Keratinocyte (primary cell): Measurements from ENCODE around the gene RNF31. TPM values are rescaled to one million over a fixed set of nuclear protein-coding genes. Genes with fewer than 3 reads are reported as not detected.
A peak's percentile ranks its signal among the peaks of the same experiment; 100 is the strongest.

Source experiments
- DNase-seq: peaks from one replicate; pipeline ENCODE4 v3.0.0-alpha.2; 2011; ENCODE audit warnings: low read depth, missing footprints, low spot score
- FAIRE-seq: peaks from 2 replicates; lab custom pipeline; 2011; peaks lifted over from hg19 to GRCh38; lab: Jason Lieb, UNC
- H2AFZ ChIP-seq: 2 replicates; pipeline ENCODE4 v1.6.0; 2012; ENCODE audit warnings: low read length, control low read depth, inconsistent platforms; ENCODE audit not compliant: control insufficient read depth
- H3K27ac ChIP-seq: 2 replicates; pipeline ENCODE4 v1.5.1; 2011; ENCODE audit warnings: low read length; ENCODE audit not compliant: control insufficient read depth, insufficient read depth
- H3K27me3 ChIP-seq: 3 replicates; pipeline ENCODE4 v1.6.0; 2011; ENCODE audit warnings: low read length; ENCODE audit not compliant: control insufficient read depth, insufficient read depth; ENCODE audit errors: extremely low read depth
- H3K36me3 ChIP-seq, 2 experiments: 2 replicates in 1 of 2; 3 replicates in 1 of 2; pipeline ENCODE4 v1.5.1; 2011; ENCODE audit warnings: low read length in 2 of 2, mild to moderate bottlenecking in 1 of 2; ENCODE audit not compliant: control insufficient read depth in 2 of 2, insufficient read depth in 2 of 2; ENCODE audit errors: extremely low read depth in 1 of 2
- H3K4me1 ChIP-seq: 3 replicates; pipeline ENCODE4 v1.5.1; 2011; ENCODE audit warnings: low read length; ENCODE audit not compliant: control insufficient read depth, insufficient read depth; ENCODE audit errors: extremely low read depth
- H3K4me2 ChIP-seq: 3 replicates; pipeline ENCODE4 v1.6.0; 2011; ENCODE audit warnings: low read depth, low read length; ENCODE audit not compliant: control insufficient read depth, insufficient read depth; ENCODE audit errors: extremely low read depth
- H3K4me3 ChIP-seq, 3 experiments: fragments of 200-600 bp in 1 of 3; sonication (generic) in 1 of 3; 2 replicates in 2 of 3; 3 replicates in 1 of 3; pipeline ENCODE4 v1.5.1; 2011 to 2016; ENCODE audit warnings: low read length in 3 of 3, mild to moderate bottlenecking in 3 of 3, control low read depth in 2 of 3, inconsistent platforms in 1 of 3, low read depth in 1 of 3, mixed read lengths in 1 of 3, mixed run types in 1 of 3, moderate library complexity in 1 of 3; ENCODE audit not compliant: control insufficient read depth in 2 of 3, insufficient read depth in 2 of 3; ENCODE audit errors: extremely low read depth in 1 of 3
- H3K79me2 ChIP-seq: 2 replicates; pipeline ENCODE4 v1.6.0; 2012; ENCODE audit warnings: low read length; ENCODE audit not compliant: control insufficient read depth, insufficient read depth
- H3K9ac ChIP-seq: 3 replicates; pipeline ENCODE4 v1.6.0; 2011; ENCODE audit warnings: low read length; ENCODE audit not compliant: control insufficient read depth, insufficient read depth; ENCODE audit errors: extremely low read depth
- H3K9me1 ChIP-seq: 3 replicates; pipeline ENCODE4 v1.6.0; 2011; ENCODE audit warnings: low read length; ENCODE audit not compliant: control insufficient read depth, insufficient read depth; ENCODE audit errors: extremely low read depth
- H3K9me3 ChIP-seq: 2 replicates; pipeline ENCODE4 v1.5.1; 2012; ENCODE audit warnings: low read depth, low read length; ENCODE audit not compliant: control insufficient read depth
- H4K20me1 ChIP-seq: 3 replicates; pipeline ENCODE4 v1.6.0; 2011; ENCODE audit warnings: low read length; ENCODE audit not compliant: control insufficient read depth, insufficient read depth; ENCODE audit errors: extremely low read depth
- CTCF ChIP-seq, 3 experiments: IDR thresholded peaks in 1 of 3; conservative IDR thresholded peaks in 1 of 3; optimal IDR thresholded peaks in 1 of 3; 2 replicates in 2 of 3; 3 replicates in 1 of 3; pipeline versions ENCODE3 to v1.5.1; 2011; ENCODE audit warnings: low read length in 3 of 3, mild to moderate bottlenecking in 3 of 3, moderate library complexity in 2 of 3, control low read depth in 1 of 3, inconsistent platforms in 1 of 3; ENCODE audit not compliant: insufficient read depth in 2 of 3; ENCODE audit errors: extremely low read depth in 1 of 3
- EZH2 ChIP-seq: IDR thresholded peaks from one replicate; pipeline ENCODE4 v1.6.1; 2012; ENCODE audit warnings: inconsistent platforms, mild to moderate bottlenecking, low read length, moderate library complexity
- dilution Hi-C: fragments of 300-500 bp; cut with MboI; formaldehyde crosslinking; loops from one replicate; pipeline ENCODE4 v1.7.0; 2020; ENCODE audit warnings: low sequenced_read_pairs; ENCODE audit not compliant: extremely low pct_ligation_motif_present
- polyA minus RNA-seq, 3 experiments: library from RNA; depleted of rRNA, polyadenylated mRNA; stranded (reverse); fragments of >200 nt; gene quantifications; 1 replicate in 1 of 3; 2 replicates in 1 of 3; 3 replicates in 1 of 3; pipeline ENCODE4 v1.2.3, GENCODE V29; 2011
- polyA plus RNA-seq, 5 experiments: library from polyadenylated mRNA; depleted of rRNA in 3 of 5; stranded (reverse) in 3 of 5; stranded (forward) in 1 of 5; unstranded in 1 of 5; fragments of >200 nt; gene quantifications; 1 replicate in 1 of 5; 2 replicates in 3 of 5; 3 replicates in 1 of 5; pipeline versions ENCODE4 v1.2.1 to v1.2.3, GENCODE V29; 2011 to 2012; ENCODE audit warnings: missing spikeins in 2 of 5, low read depth in 1 of 5, low replicate concordance in 1 of 5

RNF31 gene
- polyA plus RNA-seq (17.4 to 23.0 TPM (median 19.8 TPM) in 3 replicates), polyA minus RNA-seq (56.4 to 154 TPM (median 60.1 TPM) in 3 replicates)
- polyA plus RNA-seq (2011; ENCODE audit: low read depth) = 12.7 TPM
- 11.5 and 15.8 TPM in 2 replicates for polyA plus RNA-seq (2011; cell fraction: cytosol; rRNA removed)
- polyA plus RNA-seq (2011; cell fraction: nucleus; rRNA removed) = 70.4 and 79.7 TPM in 2 replicates
- polyA plus RNA-seq (2012; ENCODE audit: low replicate concordance) = 24.5 and 40.7 TPM in 2 replicates
- 20.3 TPM for polyA minus RNA-seq (2011; cell fraction: cytosol; rRNA and poly(A)+ RNA removed)
- 36.2 and 52.2 TPM in 2 replicates for polyA minus RNA-seq (2011; cell fraction: nucleus; rRNA and poly(A)+ RNA removed)

GRCh38 chr14:24146978-24147760, at the start of gene RNF31:
TSS of gene RNF31 (plus strand) at chr14:24147498. CDS start at chr14:24147699, 201 bp downstream.
- peak; percentile 67 for FAIRE-seq
- no peaks in the 10 kb centered on the region for H4K20me1 ChIP-seq
- H3K4me3 ChIP-seq = peak within 1 kb of the TSS; percentile 82 to 97 (median 91)
- H3K9ac ChIP-seq = peak within 1 kb of the TSS; percentile 88
- H3K79me2 ChIP-seq = peaks cover 62% of the 10 kb centered on the region
- peak within 1 kb of the TSS; percentile 86 for H3K27ac ChIP-seq
- peak within 1 kb of the TSS; percentile 97 for H3K4me2 ChIP-seq
- peak within 1 kb of the TSS; percentile 72 for H2AFZ ChIP-seq
- TF ChIP-seq EZH2 (no peak), CTCF (optimal IDR thresholded peaks at IDR 0.05 in 1 of 3, IDR thresholded peaks at IDR 0.05 in 1 of 3, conservative IDR thresholded peaks at IDR 0.05 in 1 of 3; ENCODE audit: extremely low read depth in 1 of 3, insufficient read depth in 2 of 3, low read length in 3 of 3) (no peak)
- DNase-seq = peak; percentile 90
- H3K4me1 ChIP-seq = peaks cover 22% of the 10 kb centered on the region
- dilution Hi-C loops = no loop called here
- H3K9me3 ChIP-seq = no peaks in the 10 kb centered on the region
- H3K9me1 ChIP-seq = peaks cover 2% of the 10 kb centered on the region
- peaks cover 30 to 46% of the 10 kb centered on the region in 2 experiments for H3K36me3 ChIP-seq
- no peaks in the 10 kb centered on the region for H3K27me3 ChIP-seq

- TF ChIP-seq CTCF (optimal IDR thresholded peaks at IDR 0.05 in 1 of 3, IDR thresholded peaks at IDR 0.05 in 1 of 3, conservative IDR thresholded peaks at IDR 0.05 in 1 of 3; ENCODE audit: extremely low read depth in 1 of 3, insufficient read depth in 2 of 3, low read length in 3 of 3) (no peak), EZH2 (no peak)
- Histone ChIP-seq H3K27me3 (no peaks in the 10 kb centered on the region), H3K9me3 (no peaks in the 10 kb centered on the region), H4K20me1 (no peaks in the 10 kb centered on the region), H3K27ac (no peak overlapping the region), H3K4me1 (peaks cover 13% of the 10 kb centered on the region), H3K36me3 (peaks cover 7 to 21% of the 10 kb centered on the region in 2 experiments), H2AFZ (no peak overlapping the region), H3K4me2 (no peak overlapping the region), H3K9ac (no peak overlapping the region), H3K79me2 (peaks cover 2% of the 10 kb centered on the region), H3K4me3 (no peak overlapping the region), H3K9me1 (no peaks in the 10 kb centered on the region)
- DNase-seq (no peak), FAIRE-seq (no peak)
- dilution Hi-C loops = no loop called here
Observed at GRCh38 chr14:24098229-24098926, 48.9 kb upstream of the RNF31 start.
